Measurements from ENCODE around the gene NEK2. TPM values are rescaled to one million over a fixed set of nuclear protein-coding genes. Genes with fewer than 3 reads are reported as not detected.

The NEK2 gene
- total and polyA plus RNA-seq, 2 of the 13 experiments (the other 11 are each of a cell fraction or from before 2014, with no cell fraction given) = 10.9 to 40.8 TPM

GRCh38 chr1:211653959-211654496 is 21.4 kb downstream of the NEK2 start (continued):
- TF ChIP-seq ZNF607 (CRISPR knock-in tag; IDR thresholded peaks at IDR 0.05; ENCODE audit: borderline replicate concordance) (no peak), TSC22D2 (CRISPR knock-in tag; IDR thresholded peaks at IDR 0.05; ENCODE audit: borderline replicate concordance) (no peak), AGO2 (optimal IDR thresholded peaks at IDR 0.05; ENCODE audit: low read depth, low read length) (no peak), KDM6A (CRISPR knock-in tag; IDR thresholded peaks at IDR 0.05; ENCODE audit: low read depth) (0 out of 2 replicates have a peak, but pooled peaks have one; percentile 28), ISL2 (CRISPR knock-in tag; IDR thresholded peaks at IDR 0.05) (no peak)

- H3K4me3 ChIP-seq (replicated peaks in 1 of 3; ENCODE audit: insufficient read depth in 1 of 3, low read depth in 2 of 3, low read length in 3 of 3) = no peak overlapping the region; a peak in 1 of 6 replicates
- ATAC-seq (no peak), DNase-seq (ENCODE audit: low spot score) (no peak), FAIRE-seq (no peak)
- H3K27me3 ChIP-seq (ENCODE audit: control insufficient read depth in 1 of 2, insufficient read depth in 2 of 2, low read length in 2 of 2) = no peaks in the 10 kb centered on the region; a peak in 1 of 5 replicates
- no peaks in the 10 kb centered on the region for H4K20me1 ChIP-seq (ENCODE audit: insufficient read depth, low read length)
- H3K4me1 ChIP-seq (ENCODE audit: insufficient read depth, low read length) = peaks cover 57% of the 10 kb centered on the region
- no peak overlapping the region for H3K9ac ChIP-seq (ENCODE audit: insufficient read depth, low read depth, low read length)
- in situ Hi-C loops (cut with HindIII; ENCODE audit: extremely low pct_ligation_motif_present, low pct_unique_long_range_greater_than_20kb) = loop anchor here (5.0 to 10.0 kb wide), 3 partner anchors 76 to 328 kb away; partner anchors contain the start of genes SLC30A1 and TRAF5
- intact Hi-C loops (cut with micrococcal nuclease; ENCODE audit: unreplicated experiment) = loop anchor here (5.0 kb wide), 1 partner anchor 331 kb away; no protein-coding TSS in a partner anchor
- H3K36me3 ChIP-seq (replicated peaks in 1 of 2; ENCODE audit: control insufficient read depth in 1 of 2, insufficient read depth in 2 of 2, low read length in 2 of 2) = no peaks in the 10 kb centered on the region
- BruUV-seq (replicated peaks) = no TSS peak
- H3K4me2 ChIP-seq (ENCODE audit: low read depth, low read length) = peak overlapping the region; percentile 85; the same call in 1 of the 2 replicates
- ChIA-PET CTCF (ENCODE audit: low intra/inter-chr PET ratio, low total read pairs) (no interaction called here), POLR2A (interaction anchor here (1.3 to 3.4 kb wide), 5 partner anchors 10 to 137 kb away, joined by 4 to 17 read pairs (median 6); partner anchors contain the start of gene SLC30A1)
- no peaks in the 10 kb centered on the region for H3K79me2 ChIP-seq (ENCODE audit: insufficient read depth, low read length)
- H3K9me3 ChIP-seq (ENCODE audit: low read length) = no peaks in the 10 kb centered on the region
- no peak overlapping the region for H2AFZ ChIP-seq (ENCODE audit: low read length)
- no peak overlapping the region for H3K27ac ChIP-seq (ENCODE audit: extremely low read length, insufficient read depth, low read length)
- 32% methylated on average over 4 of the region's 4 CpGs for WGBS (ENCODE audit: low lambda C conversion rate)
- TF ChIP-seq LCORL (IDR thresholded peaks at IDR 0.05) (no peak), LCORL (CRISPR knock-in tag; IDR thresholded peaks at IDR 0.05) (peak; percentile 18; the same call in 1 of the 2 replicates), ZFYVE20 (CRISPR knock-in tag; IDR thresholded peaks at IDR 0.05; ENCODE audit: borderline replicate concordance, low read depth) (no peak), ZNF75D (CRISPR knock-in tag; IDR thresholded peaks at IDR 0.05; ENCODE audit: borderline replicate concordance) (no peak), CEBPG (CRISPR knock-in tag; IDR thresholded peaks at IDR 0.05) (peak; percentile 82), ZNF460 (CRISPR knock-in tag; IDR thresholded peaks at IDR 0.05; ENCODE audit: borderline replicate concordance) (peak; percentile 87), THAP9 (CRISPR knock-in tag; IDR thresholded peaks at IDR 0.05; ENCODE audit: borderline replicate concordance) (no peak), FOXP1 (IDR thresholded peaks at IDR 0.05) (no peak), FOXP1 (CRISPR knock-in tag; IDR thresholded peaks at IDR 0.05) (peak; percentile 58), NRL (CRISPR knock-in tag; IDR thresholded peaks at IDR 0.05; ENCODE audit: borderline replicate concordance) (no peak), FOSL2 (CRISPR knock-in tag; IDR thresholded peaks at IDR 0.05) (0 out of 2 replicates have a peak, but pooled peaks have one; percentile 17), SP5 (CRISPR knock-in tag; IDR thresholded peaks at IDR 0.05; ENCODE audit: borderline replicate concordance, low read depth) (0 out of 2 replicates have a peak, but pooled peaks have one; percentile 25), ZNF644 (CRISPR knock-in tag; IDR thresholded peaks at IDR 0.05; ENCODE audit: low read depth) (no peak), SALL2 (CRISPR knock-in tag; IDR thresholded peaks at IDR 0.05) (no peak), ZNF770 (CRISPR knock-in tag; IDR thresholded peaks at IDR 0.05) (peak; percentile 29; the same call in 1 of the 2 replicates), GABPA (IDR thresholded peaks at IDR 0.05; ENCODE audit: low read depth, low read length) (no peak), GABPA (CRISPR knock-in tag; IDR thresholded peaks at IDR 0.05; ENCODE audit: low read depth) (no peak)
Observed at GRCh38 chr1:211653293-211653692, 22.1 kb downstream of the NEK2 start.

Measured in HepG2 (cell line).